DOHH2 (cell line): ENCODE measurements around the gene CPA5.

Experiments
- CTCF ChIP-seq: fragments of 200-600 bp; sonication (generic); IDR thresholded peaks from one replicate; pipeline ENCODE4 v1.5.1; 2014; ENCODE audit warnings: antibody characterized with exemption, mild to moderate bottlenecking, low read depth, low read length; ENCODE audit not compliant: poor library complexity, severe bottlenecking
- EZH2phosphoT487 ChIP-seq: fragments of 200-600 bp; sonication (generic); IDR thresholded peaks from 2 replicates; pipeline ENCODE4 v1.6.1; 2017; ENCODE audit warnings: borderline replicate concordance, mild to moderate bottlenecking, antibody characterized with exemption, low read length, moderate library complexity, mixed read lengths

GRCh38 chr7:130314305-130314704 is 30.3 kb upstream of the CPA5 start:
- TF ChIP-seq CTCF (no peak), EZH2phosphoT487 (no peak)
